Measurements from ENCODE around the gene TIAM2.

The TIAM2 gene

GRCh38 chr6:155023717-155024116 is 28.6 kb downstream of the TIAM2 start:
- DNase-seq (ENCODE audit: low read depth in 4 of 4, low spot score in 1 of 4) = no peak

DNA sequence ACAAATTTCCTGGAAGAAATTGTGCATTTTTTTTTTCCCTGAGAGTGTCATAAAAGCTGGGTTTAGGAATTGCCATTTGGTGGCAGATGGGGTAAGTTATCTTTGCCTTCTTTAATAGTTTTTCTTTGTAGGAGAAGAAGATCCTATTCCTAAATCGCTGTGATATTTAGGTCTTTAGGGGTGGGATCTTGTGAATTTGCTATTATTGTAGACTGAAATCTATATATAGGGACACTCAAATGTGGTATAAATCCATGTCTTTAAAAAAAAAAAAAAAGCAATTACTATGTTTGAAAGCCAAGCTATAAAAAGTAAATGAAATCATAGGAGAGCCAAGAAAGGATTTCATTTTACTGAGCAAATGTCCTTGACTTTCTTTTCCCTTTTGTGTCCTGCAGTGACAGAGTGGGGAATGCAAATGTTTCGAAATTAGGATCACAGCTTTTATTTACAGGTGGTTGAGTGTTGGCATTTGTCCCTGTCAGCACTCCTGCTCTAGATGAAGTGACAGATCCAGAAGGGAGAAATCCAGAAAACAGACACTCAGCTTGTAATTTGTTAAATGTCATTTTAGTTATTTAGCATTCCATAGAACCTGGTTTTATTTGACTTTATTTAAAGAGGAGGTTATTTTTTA is 29.4 kb downstream of the TIAM2 start:
- DNase-seq (ENCODE audit: low read depth in 4 of 4, low spot score in 1 of 4) = no peak

GRCh38 chr6:155026022-155026705 is 31.0 kb downstream of the TIAM2 start:
- no peak for DNase-seq (ENCODE audit: low read depth in 4 of 4, low spot score in 1 of 4)

DNA sequence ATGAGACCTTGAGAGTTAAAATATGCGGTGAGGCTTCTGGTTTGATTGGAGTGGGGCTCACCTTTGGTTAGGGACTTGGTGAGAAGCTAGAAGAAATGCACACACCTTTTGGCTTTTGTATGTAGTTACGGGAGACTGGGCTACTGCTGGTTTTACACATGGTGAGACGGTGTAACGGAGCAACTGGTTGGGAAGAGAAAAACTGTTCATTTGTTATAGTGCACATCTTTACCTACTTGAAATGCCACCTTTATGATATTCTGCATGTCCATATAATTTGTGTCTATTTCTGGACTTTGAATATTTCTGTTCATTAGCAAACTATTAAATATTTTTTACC is 31.6 kb downstream of the TIAM2 start:
- DNase-seq (ENCODE audit: low read depth in 4 of 4, low spot score in 1 of 4) = no peak

- DNase-seq (ENCODE audit: low read depth in 4 of 4, low spot score in 1 of 4) = no peak
These were observed 35.1 kb downstream of the TIAM2 start for GRCh38 chr6:155030148-155030720.

GRCh38 chr6:155031091-155031490 is 36.0 kb downstream of the TIAM2 start:
- DNase-seq (ENCODE audit: low read depth in 4 of 4, low spot score in 1 of 4) = no peak

GRCh38 chr6:155033021-155033791 is 38.1 kb downstream of the TIAM2 start:
- no peak for DNase-seq (ENCODE audit: low read depth in 4 of 4, low spot score in 1 of 4)

DNA sequence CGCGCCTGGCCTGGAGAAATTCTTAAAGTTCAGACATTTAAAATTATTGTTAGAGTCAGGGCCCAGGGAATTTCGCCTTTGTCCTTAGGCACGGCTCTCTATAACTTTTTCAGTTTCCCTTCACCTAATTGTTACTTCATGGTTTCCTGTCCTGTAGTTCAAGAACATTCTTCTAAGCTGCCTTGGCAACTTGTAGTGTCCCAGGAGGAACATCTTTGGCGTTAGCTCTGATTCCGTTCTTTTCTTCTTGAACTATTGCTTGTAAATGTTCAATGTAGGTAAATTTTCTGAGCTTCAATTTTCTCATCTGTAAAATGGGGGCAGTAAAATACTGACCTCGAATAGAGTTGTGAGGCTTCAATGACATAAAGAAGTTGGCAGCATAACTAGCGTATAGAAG is 41.8 kb downstream of the TIAM2 start:
- no peak for DNase-seq (ENCODE audit: low read depth in 4 of 4, low spot score in 1 of 4)

DNA sequence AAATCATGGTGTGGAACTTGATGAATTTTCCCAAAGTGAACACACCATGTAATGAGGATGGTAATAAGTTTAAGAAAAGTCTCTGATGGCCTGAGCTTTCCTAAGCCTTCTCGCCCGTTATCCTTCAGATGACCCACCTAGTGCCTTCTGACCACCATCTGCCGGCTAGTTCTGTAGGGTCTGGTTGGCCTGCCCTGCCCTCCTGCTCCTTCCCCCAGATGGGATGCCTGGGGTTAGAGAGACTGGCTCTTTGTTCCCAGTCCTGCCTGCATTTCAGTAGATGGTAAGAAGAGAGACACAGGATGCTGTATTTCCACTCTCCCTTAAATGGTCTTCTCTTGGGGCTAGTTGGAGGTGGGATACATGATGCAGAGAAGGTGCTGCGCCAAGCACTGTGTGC is 43.0 kb downstream of the TIAM2 start:
- no peak for DNase-seq (ENCODE audit: low read depth in 4 of 4, low spot score in 1 of 4)

DNA sequence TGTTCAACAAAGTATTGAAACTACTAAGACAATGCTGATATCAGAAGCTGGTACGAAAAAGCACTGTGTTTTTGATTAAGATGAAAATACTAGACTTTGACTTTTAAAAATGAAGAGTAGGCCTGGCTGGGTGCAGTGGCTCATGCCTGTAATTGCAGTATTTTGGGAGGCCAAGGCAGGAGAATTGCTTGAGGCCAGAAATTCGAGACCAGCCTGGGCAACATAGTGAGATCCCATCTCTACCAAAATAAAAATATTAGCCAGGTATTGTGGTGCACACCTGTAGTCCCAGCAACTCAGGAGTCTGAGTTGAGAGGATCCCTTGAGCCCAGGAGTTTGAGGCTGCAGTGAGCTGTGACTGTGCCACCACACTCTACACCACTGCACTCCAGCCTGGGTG is 43.4 kb downstream of the TIAM2 start:
- DNase-seq (ENCODE audit: low read depth in 4 of 4, low spot score in 1 of 4) = no peak

GRCh38 chr6:155039618-155040017 is 44.5 kb downstream of the TIAM2 start:
- no peak for DNase-seq (ENCODE audit: low read depth in 4 of 4, low spot score in 1 of 4)

GRCh38 chr6:155040154-155040553 is 45.0 kb downstream of the TIAM2 start:
- DNase-seq (ENCODE audit: low read depth in 4 of 4, low spot score in 1 of 4) = no peak

- no peak for DNase-seq (ENCODE audit: low read depth in 4 of 4, low spot score in 1 of 4)
These were observed 46.0 kb downstream of the TIAM2 start for GRCh38 chr6:155040901-155041650.

GRCh38 chr6:155041741-155042279 is 46.7 kb downstream of the TIAM2 start:
- no peak for DNase-seq (ENCODE audit: low read depth in 4 of 4, low spot score in 1 of 4)

- no peak for DNase-seq (ENCODE audit: low read depth in 4 of 4, low spot score in 1 of 4)
These were observed 47.9 kb downstream of the TIAM2 start for GRCh38 chr6:155042983-155043382.

DNA sequence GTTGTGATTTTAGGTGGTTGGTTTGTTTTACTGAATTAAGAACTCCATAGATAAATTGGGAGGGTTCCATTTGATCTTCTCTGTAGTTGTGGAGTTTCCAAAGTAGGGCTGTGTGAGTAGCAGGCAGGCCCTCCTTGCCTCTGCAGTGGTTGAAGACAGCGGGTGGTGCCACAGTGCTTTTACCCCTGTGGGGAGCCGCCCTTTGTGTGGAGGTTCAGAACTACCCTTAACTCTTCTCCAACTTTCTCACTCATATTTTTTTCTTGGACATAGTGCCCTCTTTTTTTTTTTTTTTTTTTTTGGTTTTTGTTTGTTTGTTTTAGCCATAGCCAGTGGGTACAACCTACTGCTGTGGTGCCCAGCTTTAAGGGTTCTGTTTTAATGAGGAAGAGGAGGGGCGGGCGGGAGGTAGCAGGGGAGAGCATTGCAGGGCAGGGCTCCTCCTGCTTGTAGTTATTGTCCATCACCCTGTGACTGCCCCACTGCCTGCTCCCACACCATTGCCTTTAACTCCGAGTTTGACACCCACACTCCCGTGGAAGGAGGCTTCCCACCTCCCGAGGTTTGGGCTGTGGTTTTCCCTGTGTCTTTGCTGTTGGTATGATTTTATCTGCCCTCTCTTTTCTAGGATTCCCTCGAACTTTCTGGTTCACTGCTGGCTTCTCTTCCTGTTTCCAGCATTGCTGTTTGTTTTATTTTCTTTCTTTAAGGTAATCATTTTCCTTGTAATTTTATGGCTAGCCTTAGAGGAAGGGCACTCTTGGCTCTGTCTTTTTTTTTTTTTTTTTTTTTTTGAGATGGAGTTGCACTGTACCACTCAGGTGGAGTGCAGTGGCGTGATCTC is 50.7 kb downstream of the TIAM2 start:
- no peak for DNase-seq (ENCODE audit: low read depth in 4 of 4, low spot score in 1 of 4)

DNA sequence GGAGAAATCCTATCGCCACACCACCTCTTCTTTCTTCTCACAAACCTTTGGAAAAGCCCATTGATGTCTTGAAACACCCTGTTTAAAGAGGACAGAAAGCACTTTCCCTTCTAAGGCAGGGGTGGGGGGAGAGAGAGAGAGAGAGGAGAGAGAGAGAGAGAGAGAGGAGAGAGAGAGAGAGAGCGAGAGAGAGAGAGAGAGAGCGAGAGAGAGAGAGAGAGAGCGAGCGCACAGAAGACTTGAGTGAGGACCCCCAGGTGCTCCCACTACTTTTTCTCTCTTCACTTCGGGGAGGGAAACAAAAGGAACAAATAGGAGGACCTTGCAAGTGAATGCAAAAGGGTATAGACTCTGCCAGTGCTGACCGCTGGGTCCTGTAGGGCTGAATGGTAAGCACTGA is 52.4 kb downstream of the TIAM2 start:
- DNase-seq (ENCODE audit: low read depth in 4 of 4, low spot score in 1 of 4) = no peak

GRCh38 chr6:155050311-155050710 is 55.2 kb downstream of the TIAM2 start:
- peak in 2 of 4 experiments; percentile 7 for DNase-seq (ENCODE audit: low read depth in 4 of 4, low spot score in 1 of 4)

DNA sequence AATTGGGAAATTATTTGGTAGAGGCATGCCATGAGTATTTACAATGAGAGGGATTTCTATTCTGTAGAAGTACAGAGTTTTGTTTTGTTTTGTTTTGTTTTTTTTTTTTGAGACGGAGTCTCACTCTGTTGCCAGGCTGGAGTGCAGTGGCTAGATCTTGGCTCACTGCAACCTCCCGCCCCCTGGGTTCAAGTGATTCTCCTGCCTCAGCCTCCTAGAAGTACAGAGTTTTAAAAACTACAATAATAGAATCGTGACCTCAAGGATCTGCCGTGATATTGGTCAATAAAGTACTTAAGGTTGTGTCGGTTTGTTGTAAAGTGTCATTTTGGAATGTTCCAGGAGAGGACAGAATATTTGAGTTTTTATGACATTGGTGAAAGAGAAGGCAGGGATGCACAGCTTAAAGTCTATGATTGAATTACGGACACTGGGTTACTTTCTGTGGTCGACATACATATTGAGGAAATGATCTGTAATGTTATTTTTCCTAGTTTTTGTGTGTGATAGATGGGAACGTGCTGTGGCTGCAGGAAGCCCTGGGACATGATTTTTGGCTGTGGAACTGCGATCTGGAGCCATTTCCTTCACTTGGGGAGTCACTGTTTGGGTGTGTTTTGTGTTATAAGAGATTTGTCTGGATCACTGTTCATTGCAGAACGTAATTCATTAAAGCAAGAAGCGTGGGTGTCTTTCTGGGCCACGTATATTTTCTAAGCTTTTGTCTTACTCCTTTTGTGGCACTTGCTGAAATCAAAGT is 59.6 kb downstream of the TIAM2 start:
- no peak for DNase-seq (ENCODE audit: low read depth in 4 of 4, low spot score in 1 of 4)

Measured in stimulated activated CD4-positive, alpha-beta T cell treated with anti-CD3 and anti-CD28 coated beads, Interleukin-1b, Interleukin-23, amount 100 ng/mL, for 24 hours (primary cell).